Endothelial cell of umbilical vein (primary cell): Measurements from ENCODE around the gene APBA2. TPM values are rescaled to one million over a fixed set of nuclear protein-coding genes. Genes with fewer than 3 reads are reported as not detected.

Experiments used
- BruUV-seq: library from RNA; stranded (reverse); fragments of 400-500 nt; replicated peaks from 2 replicates; lab custom pipeline; 2021; lab: Mats Ljungman, UMichigan
- CTCF ChIA-PET: fragments of 300-600, 350-600 bp; sonication (Branson Sonifier 250); formaldehyde crosslinking; loops from one replicate; lab custom pipeline; 2021; ENCODE audit warnings: antibody characterized with exemption, inconsistent platforms; lab: Charles Lee
- POLR2A ChIA-PET: fragments of 300-600, 350-600 bp; sonication (Branson Sonifier 250); formaldehyde crosslinking; loops from one replicate; lab custom pipeline; 2021; ENCODE audit warnings: antibody characterized with exemption, inconsistent platforms; lab: Charles Lee
- DNase-seq: peaks from one replicate; pipeline ENCODE4 v3.0.0-alpha.2; 2011; ENCODE audit warnings: low read depth, low spot score
- FAIRE-seq: peaks from 2 replicates; lab custom pipeline; 2011; peaks lifted over from hg19 to GRCh38; lab: Jason Lieb, UNC
- H2AFZ ChIP-seq: 2 replicates; pipeline ENCODE4 v1.6.0; 2012; ENCODE audit warnings: low read depth, low read length, control low read depth, inconsistent platforms
- H3K27ac ChIP-seq: 2 replicates; pipeline ENCODE4 v1.5.1; 2011; ENCODE audit warnings: low read depth, mild to moderate bottlenecking, control low read depth, low read length, moderate library complexity; ENCODE audit not compliant: insufficient read depth
- H3K27me3 ChIP-seq, 2 experiments: 2 replicates each; pipeline versions ENCODE4 v1.6.0 to v1.6.1; 2011; ENCODE audit warnings: low read length in 2 of 2, mixed read lengths in 1 of 2; ENCODE audit not compliant: control insufficient read depth in 2 of 2, insufficient read depth in 2 of 2
- H3K36me3 ChIP-seq, 2 experiments: 2 replicates in 1 of 2; 3 replicates in 1 of 2; pipeline ENCODE4 v1.5.1; 2011; ENCODE audit warnings: low read length in 2 of 2, mild to moderate bottlenecking in 1 of 2, moderate library complexity in 1 of 2; ENCODE audit not compliant: control insufficient read depth in 2 of 2, insufficient read depth in 2 of 2; ENCODE audit errors: extremely low read depth in 1 of 2
- H3K4me1 ChIP-seq: 3 replicates; pipeline ENCODE4 v1.5.1; 2011; ENCODE audit warnings: mild to moderate bottlenecking, low read length; ENCODE audit not compliant: control insufficient read depth, insufficient read depth; ENCODE audit errors: extremely low read depth
- H3K4me2 ChIP-seq: 2 replicates; pipeline ENCODE4 v1.6.1; 2011; ENCODE audit warnings: low read length, control low read depth, mixed read lengths; ENCODE audit not compliant: insufficient read depth
- H3K4me3 ChIP-seq, 3 experiments: fragments of 200-600 bp in 1 of 3; sonication (generic), shearing (Covaris generic) in 1 of 3; replicated peaks in 1 of 3; 2 replicates each; pipeline ENCODE4 v1.5.1; 2011 to 2016; ENCODE audit warnings: control low read depth in 3 of 3, low read length in 3 of 3, mild to moderate bottlenecking in 2 of 3, inconsistent platforms in 1 of 3, low read depth in 1 of 3, moderate library complexity in 1 of 3; ENCODE audit not compliant: insufficient read depth in 1 of 3
- H3K79me2 ChIP-seq: 2 replicates; pipeline ENCODE4 v1.6.0; 2012; ENCODE audit warnings: low read length, inconsistent platforms; ENCODE audit not compliant: control insufficient read depth, insufficient read depth
- H3K9ac ChIP-seq: replicated peaks from 2 replicates; pipeline ENCODE3; 2011; ENCODE audit warnings: low read length, control low read depth; ENCODE audit not compliant: insufficient read depth; ENCODE audit errors: extremely low read depth
- H3K9me1 ChIP-seq: replicated peaks from 3 replicates; pipeline ENCODE4 v1.6.0; 2011; ENCODE audit warnings: mild to moderate bottlenecking, low read length; ENCODE audit not compliant: control insufficient read depth, insufficient read depth; ENCODE audit errors: extremely low read depth
- H3K9me3 ChIP-seq: replicated peaks from 2 replicates; pipeline ENCODE4 v1.5.1; 2012; ENCODE audit warnings: low read length, inconsistent platforms; ENCODE audit not compliant: control insufficient read depth, insufficient read depth
- H4K20me1 ChIP-seq: replicated peaks from 2 replicates; pipeline ENCODE3; 2011; ENCODE audit warnings: mild to moderate bottlenecking, low read length; ENCODE audit not compliant: control insufficient read depth, insufficient read depth; ENCODE audit errors: extremely low read depth
- EZH2 ChIP-seq: IDR thresholded peaks from 2 replicates; pipeline ENCODE4 v1.6.1; 2012; ENCODE audit warnings: borderline replicate concordance, low read depth, mild to moderate bottlenecking, moderate library complexity, low read length, inconsistent platforms; ENCODE audit not compliant: severe bottlenecking
- FOS ChIP-seq: IDR thresholded peaks from 2 replicates; pipeline ENCODE4 v1.6.1; 2011; ENCODE audit warnings: mild to moderate bottlenecking, low read length, moderate library complexity, borderline replicate concordance; ENCODE audit not compliant: insufficient read depth
- GATA2 ChIP-seq: IDR thresholded peaks from 2 replicates; pipeline ENCODE4 v1.7.0; 2011; ENCODE audit warnings: low read depth, mild to moderate bottlenecking, moderate library complexity, mixed read lengths, low read length; ENCODE audit not compliant: insufficient read length, insufficient read depth
- JUN ChIP-seq: IDR thresholded peaks from 2 replicates; pipeline ENCODE4 v1.6.1; 2011; ENCODE audit warnings: borderline replicate concordance, low read depth; ENCODE audit not compliant: insufficient read length, insufficient read depth
- MYC ChIP-seq: IDR thresholded peaks from one replicate; pipeline ENCODE4 v1.6.1; 2011; ENCODE audit warnings: mild to moderate bottlenecking, low read depth, low read length
- POLR2A ChIP-seq: IDR thresholded peaks from 2 replicates; pipeline ENCODE4 v1.6.1; 2012; ENCODE audit warnings: low read depth, mild to moderate bottlenecking, control low read depth, low read length
- POLR2AphosphoS5 ChIP-seq: IDR thresholded peaks from 2 replicates; pipeline ENCODE4 v1.6.1; 2012; ENCODE audit warnings: low read depth, mild to moderate bottlenecking, control low read depth, low read length, moderate library complexity; ENCODE audit not compliant: insufficient read depth
- dilution Hi-C: fragments of 300-500 bp; cut with MboI; formaldehyde crosslinking; loops from one replicate; pipeline ENCODE4 v1.15.0; 2019; ENCODE audit warnings: low sequenced_read_pairs; ENCODE audit not compliant: extremely low pct_ligation_motif_present
- intact Hi-C: fragments of 100-400 bp; cut with micrococcal nuclease; formaldehyde crosslinking; loops from one replicate; pipeline ENCODE4 v1.10.0; 2022
- polyA plus RNA-seq, 4 experiments: library from polyadenylated mRNA; depleted of rRNA in 3 of 4; stranded (reverse) in 3 of 4; unstranded in 1 of 4; fragments of >200 nt; gene quantifications; 2 replicates each; pipeline versions ENCODE4 v1.2.1 to v1.2.3, GENCODE V29; 2011 to 2012; ENCODE audit warnings: missing spikeins in 1 of 4
- total RNA-seq: library from RNA; stranded (reverse); gene quantifications from 2 replicates; pipeline ENCODE4 v1.2.3, GENCODE V29; 2021
- TF ChIP-seq, protein P1 (sequence below), 2 donors: IDR thresholded peaks; 1 replicate in 1 of 2; 2 replicates in 1 of 2; pipeline ENCODE4 v1.5.1; 2011; ENCODE audit warnings: low read length in 2 of 2, mild to moderate bottlenecking in 2 of 2, moderate library complexity in 2 of 2, control low read depth in 1 of 2, inconsistent platforms in 1 of 2, low read depth in 1 of 2; ENCODE audit not compliant: insufficient read depth in 1 of 2; ENCODE audit errors: extremely low read depth in 1 of 2
- TF ChIP-seq, protein P2 (sequence below): IDR thresholded peaks from 2 replicates; pipeline ENCODE4 v1.6.1; 2011; ENCODE audit not compliant: insufficient read depth, insufficient read length

Gene APBA2
- total and polyA plus RNA-seq, 2 donors (not counting 3 experiments of a cell fraction or from before 2014, with no cell fraction given): 5.7 to 11.1 TPM

DNA sequence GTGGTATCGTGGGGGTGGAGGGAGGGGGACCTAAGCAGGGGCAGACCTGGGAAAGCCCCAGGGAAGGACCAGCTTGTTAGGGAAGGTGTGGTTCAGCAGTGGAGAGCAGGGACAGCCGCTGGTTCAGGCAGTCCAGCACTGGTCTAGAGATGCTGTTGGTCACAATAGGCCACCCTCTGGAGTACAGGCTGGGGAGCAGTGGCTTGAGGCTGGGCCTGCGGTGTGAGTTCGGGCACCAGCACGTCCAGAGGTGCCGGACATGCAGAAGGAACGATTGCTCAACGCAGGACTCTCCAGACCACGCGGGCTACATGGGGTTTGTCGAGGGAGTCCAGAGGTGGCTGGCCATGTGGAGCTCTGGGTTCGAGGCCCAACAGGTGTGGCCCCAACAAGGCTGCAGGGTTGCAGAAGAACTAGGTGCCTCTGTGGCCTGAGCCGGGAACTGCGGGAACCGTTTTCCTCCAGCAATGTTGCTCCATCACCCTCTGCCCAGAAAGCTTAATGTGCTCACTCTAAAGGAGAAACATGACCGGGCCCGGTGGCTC is 143.9 kb downstream of the APBA2 start:
- Histone ChIP-seq H3K4me3 (no peak overlapping the region), H2AFZ (no peak overlapping the region), H3K27ac (no peak overlapping the region), H3K79me2 (no peaks in the 10 kb centered on the region), H3K9ac (no peak overlapping the region), H3K9me1 (no peaks in the 10 kb centered on the region), H3K27me3 (no peaks in the 10 kb centered on the region), H3K4me1 (no peaks in the 10 kb centered on the region), H3K36me3 (no peaks in the 10 kb centered on the region), H3K9me3 (no peaks in the 10 kb centered on the region), H3K4me2 (no peak overlapping the region), H4K20me1 (no peaks in the 10 kb centered on the region)
- dilution Hi-C loops: no loop called here
- ChIA-PET CTCF (no interaction called here), POLR2A (no interaction called here)
- TF ChIP-seq MYC (no peak), JUN (no peak), FOS (no peak), EZH2 (no peak), GATA2 (no peak), POLR2AphosphoS5 (no peak), POLR2A (no peak)
- TF ChIP-seq, protein P1, sequence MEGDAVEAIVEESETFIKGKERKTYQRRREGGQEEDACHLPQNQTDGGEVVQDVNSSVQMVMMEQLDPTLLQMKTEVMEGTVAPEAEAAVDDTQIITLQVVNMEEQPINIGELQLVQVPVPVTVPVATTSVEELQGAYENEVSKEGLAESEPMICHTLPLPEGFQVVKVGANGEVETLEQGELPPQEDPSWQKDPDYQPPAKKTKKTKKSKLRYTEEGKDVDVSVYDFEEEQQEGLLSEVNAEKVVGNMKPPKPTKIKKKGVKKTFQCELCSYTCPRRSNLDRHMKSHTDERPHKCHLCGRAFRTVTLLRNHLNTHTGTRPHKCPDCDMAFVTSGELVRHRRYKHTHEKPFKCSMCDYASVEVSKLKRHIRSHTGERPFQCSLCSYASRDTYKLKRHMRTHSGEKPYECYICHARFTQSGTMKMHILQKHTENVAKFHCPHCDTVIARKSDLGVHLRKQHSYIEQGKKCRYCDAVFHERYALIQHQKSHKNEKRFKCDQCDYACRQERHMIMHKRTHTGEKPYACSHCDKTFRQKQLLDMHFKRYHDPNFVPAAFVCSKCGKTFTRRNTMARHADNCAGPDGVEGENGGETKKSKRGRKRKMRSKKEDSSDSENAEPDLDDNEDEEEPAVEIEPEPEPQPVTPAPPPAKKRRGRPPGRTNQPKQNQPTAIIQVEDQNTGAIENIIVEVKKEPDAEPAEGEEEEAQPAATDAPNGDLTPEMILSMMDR (IDR thresholded peaks at IDR 0.05; ENCODE audit: extremely low read depth in 1 of 2, insufficient read depth in 1 of 2, low read depth in 1 of 2, low read length in 2 of 2): no peak
- TF ChIP-seq, protein P2, sequence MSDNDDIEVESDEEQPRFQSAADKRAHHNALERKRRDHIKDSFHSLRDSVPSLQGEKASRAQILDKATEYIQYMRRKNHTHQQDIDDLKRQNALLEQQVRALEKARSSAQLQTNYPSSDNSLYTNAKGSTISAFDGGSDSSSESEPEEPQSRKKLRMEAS: no peak
- DNase-seq (no peak), FAIRE-seq (no peak)
- no TSS peak for BruUV-seq
- intact Hi-C loops: no loop called here
